SK-N-MC (cell line): ENCODE results near the gene WTAP.

Source experiments
- EZH2 ChIP-seq: fragments of 200-600 bp; sonication (generic); IDR thresholded peaks from one replicate; pipeline ENCODE4 v1.6.1; 2017; ENCODE audit warnings: antibody characterized with exemption
- FOXP2 ChIP-seq: optimal IDR thresholded peaks from 2 replicates; pipeline ENCODE3; 2011; ENCODE audit warnings: mild to moderate bottlenecking, moderate library complexity; ENCODE audit not compliant: insufficient read depth; ENCODE audit errors: extremely low read length, control extremely low read depth
- POLR2AphosphoS5 ChIP-seq: IDR thresholded peaks from 2 replicates; pipeline ENCODE4 v1.6.1; 2012; ENCODE audit warnings: mild to moderate bottlenecking, low read depth, low read length, borderline replicate concordance

- no peak for TF ChIP-seq POLR2AphosphoS5
- TF ChIP-seq EZH2: no peak
- TF ChIP-seq FOXP2: no peak
Measured at GRCh38 chr6:159788276-159788675, 61.0 kb downstream of the WTAP start.
